Coronary artery (tissue), 2 donors: ENCODE data around the gene SPTB.
A peak's percentile ranks its signal among the peaks of the same experiment; 100 is the strongest.

Experiments used
- DNase-seq: peaks from one replicate; pipeline ENCODE4 v3.0.0-alpha.2; 2017; ENCODE audit warnings: low spot score
- H3K27ac ChIP-seq, 2 donors: fragments of 200-600 bp; sonication (generic); one replicate each; pipeline ENCODE4 v1.5.1; 2016 to 2019
- H3K4me3 ChIP-seq: fragments of 200-600 bp; sonication (generic); 2 replicates; pipeline ENCODE4 v1.5.1; 2016; ENCODE audit warnings: mild to moderate bottlenecking, moderate library complexity
- CTCF ChIP-seq: fragments of 200-600 bp; sonication (generic); IDR thresholded peaks from one replicate; pipeline ENCODE4 v1.5.1; 2019; ENCODE audit warnings: antibody characterized with exemption

The SPTB gene

GRCh38 chr14:64732536-64733120 lies 147.1 kb downstream of the SPTB start:
- DNase-seq, result no peak
- TF ChIP-seq CTCF, result no peak
- H3K27ac ChIP-seq, result no peak overlapping the region
- no peak overlapping the region for H3K4me3 ChIP-seq

- no peak for DNase-seq
- H3K4me3 ChIP-seq, result no peak overlapping the region
- no peak overlapping the region for H3K27ac ChIP-seq
- TF ChIP-seq CTCF, result no peak
These were observed 147.6 kb downstream of the SPTB start for GRCh38 chr14:64732066-64732465.

GRCh38 chr14:64731141-64731581 lies 148.5 kb downstream of the SPTB start:
- H3K4me3 ChIP-seq, result no peak overlapping the region
- DNase-seq, result no peak
- no peak overlapping the region for H3K27ac ChIP-seq
- no peak for TF ChIP-seq CTCF

DNA sequence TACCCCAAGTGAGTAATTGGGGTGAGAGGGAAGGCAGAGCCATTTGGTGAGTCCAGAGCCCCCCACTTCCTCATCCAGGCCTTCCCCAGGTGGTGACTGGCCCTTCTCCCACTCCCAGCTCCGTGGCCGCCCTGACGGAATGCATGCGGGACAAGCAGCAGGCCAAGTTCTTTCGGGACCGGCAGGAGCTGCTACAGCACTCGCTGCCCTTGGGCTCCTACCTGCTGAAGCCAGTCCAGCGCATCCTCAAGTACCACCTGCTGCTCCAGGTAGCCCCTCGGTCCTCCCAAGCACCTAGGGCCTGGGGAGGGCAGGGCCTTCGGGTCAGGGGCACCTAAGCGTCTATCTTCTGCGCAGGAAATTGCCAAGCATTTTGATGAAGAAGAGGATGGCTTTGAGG lies 149.0 kb downstream of the SPTB start:
- DNase-seq, result no peak
- H3K4me3 ChIP-seq, result no peak overlapping the region
- no peak for TF ChIP-seq CTCF
- H3K27ac ChIP-seq, result no peak overlapping the region

GRCh38 chr14:64730061-64730440 lies 149.7 kb downstream of the SPTB start:
- Histone ChIP-seq H3K27ac (peak overlapping the region in 1 of 2 donors; percentile 36), H3K4me3 (no peak overlapping the region)
- no peak for DNase-seq
- no peak for TF ChIP-seq CTCF

DNA sequence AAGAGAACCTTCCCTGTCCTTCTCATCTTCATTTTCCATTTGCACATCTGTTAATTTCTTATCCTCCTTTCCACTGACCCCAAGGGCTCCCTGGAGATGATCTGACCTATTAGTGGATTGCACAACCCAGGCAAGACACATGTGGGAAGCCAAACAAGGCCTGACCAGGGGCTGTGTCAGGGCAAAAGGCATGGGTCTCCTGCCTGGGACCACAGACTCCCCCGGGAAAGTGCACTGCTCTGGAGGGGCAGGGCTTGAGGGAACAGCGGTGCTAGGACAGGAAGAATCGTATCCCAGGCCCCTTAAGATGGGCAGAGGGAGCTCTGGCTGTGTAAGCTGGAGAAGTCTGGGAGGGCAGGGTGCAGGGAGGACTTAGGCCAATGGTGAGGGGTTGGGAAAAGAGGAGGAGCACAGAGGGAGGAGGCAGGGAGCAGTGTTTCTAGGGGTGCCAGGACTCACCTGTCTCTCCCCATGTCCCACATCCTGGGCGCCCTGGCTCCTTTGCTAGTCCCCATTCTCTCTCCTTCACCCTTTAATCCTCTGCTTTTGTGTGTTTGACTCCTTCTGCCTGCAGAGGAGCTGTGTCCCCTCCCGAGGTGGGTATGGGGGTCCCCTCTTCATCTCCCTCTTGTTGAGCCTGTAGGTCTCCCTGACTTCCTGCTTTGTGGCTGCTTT lies 150.2 kb downstream of the SPTB start:
- Histone ChIP-seq H3K27ac (peak overlapping the region in 1 of 2 donors; percentile 36), H3K4me3 (no peak overlapping the region)
- TF ChIP-seq CTCF, result no peak
- DNase-seq, result no peak

GRCh38 chr14:64728856-64729255 lies 150.9 kb downstream of the SPTB start:
- DNase-seq, result no peak
- no peak for TF ChIP-seq CTCF
- peak overlapping the region in 1 of 2 donors; percentile 36 for H3K27ac ChIP-seq

More at GRCh38 chr14:64728856-64729255, 150.9 kb downstream of the SPTB start:
- no peak overlapping the region for H3K4me3 ChIP-seq
